T-cell (primary cell): ENCODE results near the gene SLC35B1. TPM values are rescaled to one million over a fixed set of nuclear protein-coding genes. Genes with fewer than 3 reads are reported as not detected.

ENCODE experiments used
- ATAC-seq, 4 experiments: fragments of 200-7000 bp in 3 of 4; fragments of 150-1000 bp in 1 of 4; cut with Tn5 transposase; replicated peaks in 1 of 4; 1 replicate in 3 of 4; 2 replicates in 1 of 4; pipeline ENCODE4 v1.10.0; 2021; ENCODE audit warnings: moderate library complexity in 3 of 4, mild to moderate bottlenecking in 2 of 4, moderate number of reproducible peaks in 1 of 4
- CTCF ChIA-PET, 2 donors: fragments of 300-600 bp; sonication (Branson Sonifier 250); formaldehyde crosslinking; loops; one replicate each; lab custom pipeline; 2022; ENCODE audit warnings: antibody characterized with exemption in 2 of 2; lab: Charles Lee
- POLR2A ChIA-PET, 2 donors: fragments of 300-600 bp; sonication (Branson Sonifier 250); formaldehyde crosslinking; loops; one replicate each; lab custom pipeline; 2022; ENCODE audit warnings: antibody characterized with exemption in 2 of 2; lab: Charles Lee
- DNase-seq, 35 experiments: peaks; one replicate each; pipeline versions ENCODE4 v3.0.0 to v3.0.0-alpha.2; 2013 to 2023
- H3K27ac ChIP-seq: one replicate; pipeline ENCODE4 v1.5.1; 2013; ENCODE audit warnings: low read length
- H3K27me3 ChIP-seq, 2 experiments: replicated peaks in 1 of 2; 1 replicate in 1 of 2; 2 replicates in 1 of 2; pipeline versions ENCODE4 v1.6.1 to v1.7.0; 2013; ENCODE audit warnings: low read length in 1 of 2, mixed read lengths in 1 of 2; ENCODE audit not compliant: control insufficient read depth in 2 of 2, insufficient read depth in 2 of 2; ENCODE audit errors: extremely low read depth in 1 of 2
- H3K36me3 ChIP-seq, 2 donors: 1 replicate in 1 of 2; 2 replicates in 1 of 2; pipeline versions ENCODE4 v1.6.1 to v1.7.0; 2013; ENCODE audit warnings: low read length in 1 of 2; ENCODE audit not compliant: control insufficient read depth in 2 of 2, insufficient read depth in 1 of 2; ENCODE audit errors: extremely low read depth in 1 of 2
- H3K4me1 ChIP-seq, 2 experiments: 1 replicate in 1 of 2; 2 replicates in 1 of 2; pipeline versions ENCODE4 v1.6.1 to v1.7.0; 2013; ENCODE audit warnings: low read length in 2 of 2, mixed read lengths in 1 of 2; ENCODE audit not compliant: insufficient read depth in 2 of 2, control insufficient read depth in 1 of 2; ENCODE audit errors: extremely low read depth in 1 of 2
- H3K4me3 ChIP-seq, 2 donors: 1 replicate in 1 of 2; 2 replicates in 1 of 2; pipeline versions ENCODE4 v1.5.1 to v1.7.0; 2013; ENCODE audit warnings: mild to moderate bottlenecking in 2 of 2, low read length in 1 of 2, moderate library complexity in 1 of 2; ENCODE audit not compliant: control insufficient read depth in 1 of 2; ENCODE audit errors: extremely low read depth in 1 of 2
- H3K9me3 ChIP-seq: 2 replicates; pipeline ENCODE4 v1.7.0; 2013
- H3K27ac Mint-ChIP-seq, 2 donors: one replicate each; pipeline ENCODE4 v1.8.0; 2020 to 2021; ENCODE audit warnings: mild to moderate bottlenecking in 2 of 2, mixed read lengths in 2 of 2
- H3K27me3 Mint-ChIP-seq, 2 donors: one replicate each; pipeline ENCODE4 v1.8.0; 2021 to 2022; ENCODE audit warnings: mixed read lengths in 2 of 2
- H3K36me3 Mint-ChIP-seq: one replicate; pipeline ENCODE4 v1.8.0; 2021; ENCODE audit warnings: mixed read lengths
- H3K4me1 Mint-ChIP-seq, 3 donors: one replicate each; pipeline ENCODE4 v1.8.0; 2020 to 2022; ENCODE audit warnings: mixed read lengths in 3 of 3, mild to moderate bottlenecking in 1 of 3
- H3K4me3 Mint-ChIP-seq, 3 donors: one replicate each; pipeline ENCODE4 v1.8.0; 2020 to 2022; ENCODE audit warnings: mild to moderate bottlenecking in 3 of 3, mixed read lengths in 3 of 3, moderate library complexity in 3 of 3
- H3K9me3 Mint-ChIP-seq, 3 donors: one replicate each; pipeline ENCODE4 v1.8.0; 2020 to 2022; ENCODE audit warnings: mixed read lengths in 3 of 3
- WGBS: methylation state at CpG from one replicate; pipeline ENCODE4 v1.1.5; 2013; ENCODE audit warnings: missing lambda C conversion rate; ENCODE audit not compliant: insufficient coverage; 5-methylcytosine and 5-hydroxymethylcytosine counted together
- total RNA-seq, 35 experiments: library from RNA in 6 of 35; stranded (reverse) in 6 of 35; fragments of 120-200 nt in 1 of 35; gene quantifications; one replicate each; pipeline versions ENCODE4 v1.2.1 to v1.2.4 and lab custom pipeline; 2013 to 2026

SLC35B1 gene
- total RNA-seq, 5 donors from 2014 or later (not counting 1 experiment from before 2014, with no cell fraction given): 40.5 to 57.1 (median 42.8) TPM

DNA sequence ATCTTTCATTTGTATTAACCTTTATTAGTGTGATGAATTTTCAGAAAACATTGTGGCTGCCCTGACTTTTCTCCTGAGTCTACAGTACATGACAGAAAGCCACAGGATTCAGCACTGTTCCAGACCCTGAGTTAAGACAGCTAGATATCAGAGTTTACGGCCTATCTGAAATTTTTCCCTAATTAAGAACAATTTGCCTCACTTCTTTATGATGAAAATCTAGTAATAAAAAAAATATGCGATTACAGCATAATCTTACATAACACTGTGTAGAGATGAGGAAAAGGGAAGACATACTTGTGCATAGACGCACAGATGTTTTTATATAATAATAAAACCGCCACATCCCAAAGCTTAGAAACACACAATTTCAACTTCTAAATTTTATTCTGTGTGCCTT, 37.1 kb downstream of the SLC35B1 start:
- Mint-ChIP-seq H3K4me3 (no peak overlapping the region), H3K4me1 (peaks cover 64 to 68% (median 67%) of the 10 kb centered on the region in 3 donors), H3K27me3 (no peaks in the 10 kb centered on the region), H3K27ac (peak overlapping the region in 1 of 2 donors; percentile 55), H3K9me3 (no peaks in the 10 kb centered on the region), H3K36me3 (peaks cover 16% of the 10 kb centered on the region)
- POLR2A ChIA-PET: no interaction called here
- peaks cover 10 to 11% of the 10 kb centered on the region in 2 donors for H3K36me3 ChIP-seq
- no peaks in the 10 kb centered on the region for H3K27me3 ChIP-seq
- CTCF ChIA-PET: interaction anchor here in 1 of 2 donors (0.6 kb wide), 1 partner anchor 17 kb away, joined by 3 read pairs; no protein-coding TSS in a partner anchor
- ATAC-seq: no peak
- peaks cover 18 to 27% of the 10 kb centered on the region in 2 experiments for H3K4me1 ChIP-seq
- no peak overlapping the region for H3K27ac ChIP-seq
- no peak for DNase-seq
- H3K9me3 ChIP-seq: no peaks in the 10 kb centered on the region
- no peak overlapping the region for H3K4me3 ChIP-seq
- no CpG with 5 or more reads among the region's 4 CpGs for whole genome bisulfite sequencing

DNA sequence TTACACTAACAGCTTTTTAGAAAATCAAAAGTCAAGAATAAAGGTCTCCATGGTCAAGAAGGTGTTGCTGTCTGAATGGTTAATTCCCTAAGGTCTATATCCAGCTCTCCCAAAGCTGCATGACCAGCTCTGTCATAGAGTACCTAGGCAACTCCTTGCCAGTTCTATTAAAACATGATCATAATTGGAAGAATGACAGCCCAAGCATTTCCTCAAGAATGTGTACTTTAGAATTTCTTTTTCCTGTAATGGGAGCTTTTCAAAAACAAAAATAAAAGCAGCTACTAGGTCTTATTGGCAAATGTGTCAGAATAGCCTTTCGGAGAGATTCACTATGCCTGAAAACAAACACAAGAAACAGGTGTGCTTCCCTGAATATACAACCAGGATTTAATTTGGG, 37.8 kb downstream of the SLC35B1 start:
- peaks cover 62 to 64% (median 63%) of the 10 kb centered on the region in 3 donors for H3K4me1 Mint-ChIP-seq
- no peak overlapping the region for H3K4me3 Mint-ChIP-seq
- ATAC-seq: no peak
- Histone ChIP-seq H3K9me3 (no peaks in the 10 kb centered on the region), H3K36me3 (peaks cover 6 to 7% of the 10 kb centered on the region in 2 donors), H3K4me1 (peaks cover 12 to 24% of the 10 kb centered on the region in 2 experiments), H3K27ac (no peak overlapping the region), H3K27me3 (no peaks in the 10 kb centered on the region), H3K4me3 (no peak overlapping the region)
- DNase-seq: no peak
- CTCF ChIA-PET: no interaction called here
- WGBS: no CpG with 5 or more reads among the region's 1 CpG
- POLR2A ChIA-PET: interaction anchor here in 1 of 2 donors (0.6 kb wide), 1 partner anchor 77 kb away, joined by 3 read pairs; no protein-coding TSS in a partner anchor
- peak overlapping the region in 1 of 2 donors; percentile 28 for H3K27ac Mint-ChIP-seq
- peaks cover 12% of the 10 kb centered on the region for H3K36me3 Mint-ChIP-seq
- no peaks in the 10 kb centered on the region for H3K27me3 Mint-ChIP-seq
- no peaks in the 10 kb centered on the region for H3K9me3 Mint-ChIP-seq

DNA sequence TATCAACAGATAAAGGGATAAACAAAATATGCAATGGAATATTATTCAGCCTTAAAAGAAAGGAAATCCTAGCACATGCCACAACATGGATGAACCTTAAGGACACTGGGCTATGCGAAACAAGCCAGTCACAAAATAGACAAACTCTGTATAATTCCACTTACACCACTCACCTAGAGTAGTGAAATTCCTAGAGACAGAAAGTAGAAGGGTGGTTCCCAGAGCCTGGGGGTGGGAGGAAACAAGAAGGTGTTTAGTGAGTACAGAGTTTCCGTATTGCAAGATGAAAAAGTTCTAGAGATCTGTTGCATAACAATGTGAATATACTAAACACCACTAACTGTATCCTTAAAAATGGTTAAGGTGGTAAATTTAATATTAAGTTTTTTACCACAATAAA, 39.9 kb downstream of the SLC35B1 start:
- no peak for DNase-seq
- ChIA-PET CTCF (no interaction called here), POLR2A (no interaction called here)
- H3K4me3 ChIP-seq: no peak overlapping the region
- peak overlapping the region in 1 of 2 donors; percentile 31 for H3K27ac Mint-ChIP-seq
- H3K4me1 ChIP-seq: peaks cover 10 to 19% of the 10 kb centered on the region in 2 experiments
- H3K4me3 Mint-ChIP-seq: no peak overlapping the region
- no peaks in the 10 kb centered on the region for H3K27me3 Mint-ChIP-seq
- ATAC-seq: no peak
- H3K9me3 Mint-ChIP-seq: no peaks in the 10 kb centered on the region
- H3K4me1 Mint-ChIP-seq: peaks cover 56 to 64% (median 57%) of the 10 kb centered on the region in 3 donors
- H3K27ac ChIP-seq: no peak overlapping the region
- no CpG with 5 or more reads among the region's 2 CpGs for WGBS
- H3K27me3 ChIP-seq: no peaks in the 10 kb centered on the region
- peaks cover 7% of the 10 kb centered on the region for H3K36me3 Mint-ChIP-seq
- peaks cover 5 to 7% of the 10 kb centered on the region in 2 donors for H3K36me3 ChIP-seq
- no peaks in the 10 kb centered on the region for H3K9me3 ChIP-seq

DNA sequence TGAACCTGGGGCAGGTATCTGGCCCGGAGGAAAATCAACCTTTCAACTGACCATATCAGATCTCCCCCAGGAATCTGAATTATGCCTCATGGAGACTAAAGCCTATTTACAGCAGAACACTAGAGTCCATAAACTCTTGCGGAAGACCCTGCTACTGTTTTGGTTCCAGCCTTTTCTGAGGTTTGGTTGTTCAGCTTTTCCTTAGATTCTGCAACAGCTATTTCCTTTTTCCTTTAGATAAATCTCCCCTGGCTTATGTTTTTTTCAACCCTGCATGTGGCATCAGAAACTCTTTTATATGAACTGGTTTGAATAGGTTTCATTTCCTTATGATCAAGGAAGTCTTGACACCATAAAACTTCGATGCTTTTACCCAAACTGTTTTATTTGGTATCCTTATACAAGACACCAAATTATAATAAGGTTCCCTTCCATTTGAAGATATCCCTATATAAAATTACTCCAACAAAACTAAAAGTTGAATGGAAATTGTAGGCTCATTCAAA, 43.0 kb downstream of the SLC35B1 start:
- H3K4me1 Mint-ChIP-seq: peaks cover 48 to 61% (median 61%) of the 10 kb centered on the region in 3 donors
- Histone ChIP-seq H3K9me3 (no peaks in the 10 kb centered on the region), H3K27me3 (no peaks in the 10 kb centered on the region), H3K4me1 (peaks cover 3 to 10% of the 10 kb centered on the region in 2 experiments), H3K4me3 (no peak overlapping the region), H3K27ac (no peak overlapping the region), H3K36me3 (peaks cover 5 to 7% of the 10 kb centered on the region in 2 donors)
- WGBS: 100% methylated on average over 1 of the region's 3 CpGs
- DNase-seq (no peak), ATAC-seq (no peak)
- peaks cover 14% of the 10 kb centered on the region for H3K36me3 Mint-ChIP-seq
- POLR2A ChIA-PET: interaction anchor here in 1 of 2 donors (0.7 kb wide), 1 partner anchor 40 kb away, joined by 3 read pairs; no protein-coding TSS in a partner anchor
- no peaks in the 10 kb centered on the region for H3K27me3 Mint-ChIP-seq
- no peaks in the 10 kb centered on the region for H3K9me3 Mint-ChIP-seq
- H3K4me3 Mint-ChIP-seq: no peak overlapping the region
- no peak overlapping the region for H3K27ac Mint-ChIP-seq
- CTCF ChIA-PET: interaction anchor here (0.5 to 1.0 kb wide), 3 partner anchors 24 to 450 kb away, joined by 3 to 8 read pairs (median 3); no protein-coding TSS in a partner anchor

DNA sequence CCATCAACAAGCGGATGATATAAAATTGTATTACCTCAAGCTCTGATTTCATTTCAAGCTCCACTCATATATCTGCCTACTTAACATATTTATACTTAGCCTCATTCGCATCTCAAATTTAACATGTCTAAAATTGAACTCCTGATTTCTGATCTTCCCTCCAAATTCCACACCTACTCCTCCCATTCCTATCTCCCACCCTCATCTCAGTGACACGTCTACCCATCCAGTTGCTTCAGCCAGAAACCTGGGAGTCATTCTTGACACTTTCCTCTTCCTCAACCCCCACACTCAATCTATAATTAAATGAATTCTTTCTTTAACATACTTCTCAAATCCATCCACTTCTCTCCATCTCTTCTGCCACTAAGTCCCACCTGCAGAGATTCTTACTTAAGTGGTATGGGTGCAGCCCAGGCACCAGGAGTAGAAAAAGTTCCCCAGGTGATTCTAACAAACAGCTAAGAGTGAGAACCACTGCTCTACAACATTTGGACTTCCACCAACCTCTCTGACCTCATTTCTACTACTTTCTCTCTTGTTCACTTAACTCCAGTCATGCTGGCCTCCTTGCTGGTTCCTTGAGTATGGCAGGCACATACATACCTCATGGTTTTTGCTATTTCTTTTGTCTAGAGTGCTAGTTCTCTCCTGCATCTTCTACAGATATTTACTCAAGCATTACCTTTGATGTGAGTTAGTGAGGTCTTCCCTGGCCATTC, 47.9 kb downstream of the SLC35B1 start:
- POLR2A ChIA-PET: interaction anchor here in 1 of 2 donors (0.6 kb wide), 1 partner anchor 1222 kb away, joined by 3 read pairs; no protein-coding TSS in a partner anchor
- peak overlapping the region in 1 of 2 donors; percentile 41 for H3K27ac Mint-ChIP-seq
- peak overlapping the region in 1 of 3 donors; percentile 6 for H3K4me3 Mint-ChIP-seq
- no peak overlapping the region for H3K4me3 ChIP-seq
- peaks cover 36% of the 10 kb centered on the region for H3K36me3 Mint-ChIP-seq
- H3K27me3 Mint-ChIP-seq: no peaks in the 10 kb centered on the region
- peaks cover 0 to 4% of the 10 kb centered on the region in 2 experiments for H3K4me1 ChIP-seq
- H3K27me3 ChIP-seq: no peaks in the 10 kb centered on the region
- H3K4me1 Mint-ChIP-seq: peaks cover 52 to 65% (median 58%) of the 10 kb centered on the region in 3 donors
- ATAC-seq (no peak), DNase-seq (no peak)
- H3K36me3 ChIP-seq: peaks cover 5 to 12% of the 10 kb centered on the region in 2 donors
- no peaks in the 10 kb centered on the region for H3K9me3 ChIP-seq
- CTCF ChIA-PET: interaction anchor here in 1 of 2 donors (0.6 kb wide), 1 partner anchor 17 kb away, joined by 5 read pairs; no protein-coding TSS in a partner anchor
- WGBS: 85% methylated on average over 2 of the region's 3 CpGs
- no peak overlapping the region for H3K27ac ChIP-seq
- H3K9me3 Mint-ChIP-seq: no peaks in the 10 kb centered on the region

DNA sequence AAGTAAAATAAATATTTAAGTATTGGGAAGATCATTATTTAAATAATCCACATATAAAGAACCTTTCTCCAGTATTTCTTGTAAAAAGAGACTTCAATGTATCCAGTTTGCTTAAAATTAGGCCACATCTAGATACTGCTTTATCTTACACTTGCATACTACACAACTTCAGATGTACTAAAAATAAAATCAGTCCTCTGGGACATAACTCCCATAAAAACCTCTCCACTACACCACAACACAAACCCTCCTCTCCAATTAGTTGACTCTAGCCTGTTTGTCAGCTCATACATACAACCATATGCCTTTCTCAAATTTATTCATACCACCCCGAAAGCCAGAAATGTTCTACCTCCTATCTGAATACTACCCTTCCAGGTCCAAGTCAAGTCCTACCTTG, 51.5 kb downstream of the SLC35B1 start:
- Mint-ChIP-seq H3K36me3 (peaks cover 28% of the 10 kb centered on the region), H3K27ac (no peak overlapping the region), H3K4me1 (peaks cover 58 to 65% (median 60%) of the 10 kb centered on the region in 3 donors), H3K27me3 (no peaks in the 10 kb centered on the region), H3K4me3 (no peak overlapping the region), H3K9me3 (no peaks in the 10 kb centered on the region)
- WGBS: 100% methylated on average over 1 of the region's 1 CpG
- no peaks in the 10 kb centered on the region for H3K27me3 ChIP-seq
- no peaks in the 10 kb centered on the region for H3K9me3 ChIP-seq
- H3K4me3 ChIP-seq: no peak overlapping the region
- ChIA-PET CTCF (interaction anchor here in 1 of 2 donors (0.7 kb wide), 1 partner anchor 66 kb away, joined by 4 read pairs; no protein-coding TSS in a partner anchor), POLR2A (no interaction called here)
- DNase-seq: no peak
- no peak overlapping the region for H3K27ac ChIP-seq
- peaks cover 5 to 9% of the 10 kb centered on the region in 2 donors for H3K36me3 ChIP-seq
- peaks cover 5 to 7% of the 10 kb centered on the region in 2 experiments for H3K4me1 ChIP-seq
- no peak for ATAC-seq
